HepG2 (cell line): Measurements from ENCODE around the gene DCC. TPM values are rescaled to one million over a fixed set of nuclear protein-coding genes. Genes with fewer than 3 reads are reported as not detected.

Source experiments
- ARNTL ChIP-seq: sonication (generic); formaldehyde crosslinking; IDR thresholded peaks from 2 replicates; pipeline ENCODE4 v1.4.0; 2020; ENCODE audit warnings: mild to moderate bottlenecking, missing genetic modification reagents
- BCL6 ChIP-seq: IDR thresholded peaks from 2 replicates; pipeline ENCODE4 v1.6.1; 2016; ENCODE audit warnings: missing genetic modification reagents, missing compliant biosample characterization
- CREBL2 ChIP-seq: sonication (generic); formaldehyde crosslinking; IDR thresholded peaks from 2 replicates; pipeline ENCODE4 v1.8.1; 2023; ENCODE audit warnings: missing genetic modification reagents, mild to moderate bottlenecking, borderline replicate concordance
- FOXP1 ChIP-seq, 2 experiments: fragments of 450-650 bp in 1 of 2; IDR thresholded peaks; 2 replicates each; pipeline ENCODE4 v1.6.1; 2017 to 2018; ENCODE audit warnings: antibody characterized with exemption in 1 of 2
- HMGXB4 ChIP-seq, 2 experiments: sonication (generic) in 1 of 2; formaldehyde crosslinking in 1 of 2; IDR thresholded peaks; 2 replicates each; pipeline versions ENCODE4 v1.4.0 to v1.6.1; 2018 to 2020; ENCODE audit warnings: missing genetic modification reagents in 2 of 2, borderline replicate concordance in 1 of 2, low read depth in 1 of 2, mild to moderate bottlenecking in 1 of 2, missing biosample characterization in 1 of 2
- MED1 ChIP-seq: sonication (generic); formaldehyde crosslinking; IDR thresholded peaks from 2 replicates; pipeline ENCODE4 v1.4.0; 2020; ENCODE audit warnings: missing genetic modification reagents
- MEIS2 ChIP-seq: sonication (generic); formaldehyde crosslinking; IDR thresholded peaks from 2 replicates; pipeline ENCODE4 v1.9.0; 2021; ENCODE audit warnings: mild to moderate bottlenecking, missing genetic modification reagents
- MIER2 ChIP-seq: IDR thresholded peaks from 2 replicates; pipeline ENCODE4 v1.6.1; 2016; ENCODE audit warnings: missing biosample characterization, missing genetic modification reagents
- MYNN ChIP-seq: sonication (generic); formaldehyde crosslinking; IDR thresholded peaks from 2 replicates; pipeline ENCODE4 v1.4.0; 2020; ENCODE audit warnings: mild to moderate bottlenecking, low read depth, missing genetic modification reagents
- SATB2 ChIP-seq: sonication (generic); formaldehyde crosslinking; IDR thresholded peaks from 2 replicates; pipeline ENCODE4 v1.5.0; 2020; ENCODE audit warnings: missing genetic modification reagents
- SOX13 ChIP-seq, 3 experiments: fragments of 450-650 bp in 1 of 3; sonication (generic) in 1 of 3; formaldehyde crosslinking in 1 of 3; IDR thresholded peaks in 2 of 3; conservative IDR thresholded peaks in 1 of 3; 2 replicates each; pipeline versions ENCODE4 v1.5.0 to v1.6.1; 2016 to 2020; ENCODE audit warnings: antibody characterized with exemption in 1 of 3, mild to moderate bottlenecking in 1 of 3, missing compliant biosample characterization in 1 of 3, missing genetic modification reagents in 1 of 3, moderate library complexity in 1 of 3
- TARDBP ChIP-seq: sonication (generic); formaldehyde crosslinking; IDR thresholded peaks from 2 replicates; pipeline ENCODE4 v1.8.0; 2022; ENCODE audit warnings: mild to moderate bottlenecking, missing genetic modification reagents
- TCF7L2 ChIP-seq: IDR thresholded peaks from 2 replicates; pipeline ENCODE4 v1.6.1; 2011; ENCODE audit warnings: mild to moderate bottlenecking, low read depth, low read length, moderate library complexity
- ZBTB38 ChIP-seq: sonication (generic); formaldehyde crosslinking; IDR thresholded peaks from 2 replicates; pipeline ENCODE4 v1.5.1; 2020; ENCODE audit warnings: mild to moderate bottlenecking, missing genetic modification reagents
- ZNF138 ChIP-seq: sonication (generic); formaldehyde crosslinking; IDR thresholded peaks from 2 replicates; pipeline ENCODE4 v1.5.0; 2020; ENCODE audit warnings: mild to moderate bottlenecking, low read depth, missing genetic modification reagents
- ZNF317 ChIP-seq: sonication (generic); formaldehyde crosslinking; IDR thresholded peaks from 2 replicates; pipeline ENCODE4 v1.5.0; 2020; ENCODE audit warnings: mild to moderate bottlenecking, missing genetic modification reagents
- ZNF431 ChIP-seq: sonication (generic); formaldehyde crosslinking; IDR thresholded peaks from 2 replicates; pipeline ENCODE4 v1.9.0; 2022; ENCODE audit warnings: missing genetic modification reagents, low read depth, mild to moderate bottlenecking, borderline replicate concordance
- ZNF569 ChIP-seq: sonication (generic); formaldehyde crosslinking; IDR thresholded peaks from 2 replicates; pipeline ENCODE4 v1.5.0; 2020; ENCODE audit warnings: mild to moderate bottlenecking, missing genetic modification reagents, moderate library complexity, borderline replicate concordance
- ZNF691 ChIP-seq: sonication (generic); formaldehyde crosslinking; IDR thresholded peaks from 2 replicates; pipeline ENCODE4 v1.4.0; 2020; ENCODE audit warnings: missing genetic modification reagents, low read depth, mild to moderate bottlenecking, borderline replicate concordance
- ZSCAN31 ChIP-seq: sonication (generic); formaldehyde crosslinking; IDR thresholded peaks from 2 replicates; pipeline ENCODE4 v1.5.0; 2020; ENCODE audit warnings: low read depth, mild to moderate bottlenecking, missing genetic modification reagents
- polyA plus RNA-seq, 8 experiments: library from polyadenylated mRNA; depleted of rRNA in 3 of 8; stranded (reverse) in 7 of 8; unstranded in 1 of 8; fragments of >200 nt; fragmentation: Illumina TruSeq in 4 of 8; extraction: Trizol in 4 of 8; gene quantifications; 2 replicates each; pipeline versions ENCODE4 v1.2.1 to v1.2.3, GENCODE V29; 2011 to 2016; ENCODE audit warnings: low read depth in 4 of 8, missing spikeins in 1 of 8, mixed read lengths in 1 of 8; ENCODE audit not compliant: insufficient read depth in 1 of 8
- total RNA-seq, 5 experiments: library from RNA; depleted of rRNA; stranded (reverse); fragments of >200 nt; fragmentation: Illumina TruSeq; extraction: Trizol; gene quantifications; 2 replicates each; pipeline ENCODE4 v1.2.3, GENCODE V29; 2016; ENCODE audit warnings: low read depth in 1 of 5
- TF ChIP-seq, protein P1 (sequence below): sonication (generic); formaldehyde crosslinking; IDR thresholded peaks from 2 replicates; pipeline ENCODE4 v1.4.0; 2020; ENCODE audit warnings: mild to moderate bottlenecking, missing genetic modification reagents, borderline replicate concordance

DCC gene
- total and polyA plus RNA-seq, 2 of the 13 experiments (the other 11 are each of a cell fraction or from before 2014, with no cell fraction given): not detected

- TF ChIP-seq ZNF691 (no peak), TCF7L2 (no peak), ZNF317 (CRISPR knock-in tag) (peak; percentile 45; the same call in 1 of the 2 replicates), MIER2 (CRISPR knock-in tag) (no peak), MYNN (no peak), BCL6 (CRISPR knock-in tag) (peak; percentile 65), MED1 (CRISPR knock-in tag) (0 out of 2 replicates have a peak, but pooled peaks have one; percentile 25), ZNF138 (CRISPR knock-in tag) (no peak), FOXP1 (IDR thresholded peaks at IDR 0.05) (no peak), FOXP1 (CRISPR knock-in tag; IDR thresholded peaks at IDR 0.05) (peak; percentile 48; the same call in 1 of the 2 replicates), TARDBP (CRISPR knock-in tag) (0 out of 2 replicates have a peak, but pooled peaks have one; percentile 26), SOX13 (IDR thresholded peaks at IDR 0.05) (no peak), SOX13 (CRISPR knock-in tag; conservative IDR thresholded peaks at IDR 0.05 in 1 of 2, IDR thresholded peaks at IDR 0.05 in 1 of 2) (peak in 1 of 2 experiments; percentile 62; a peak in 2 of 4 replicates), HMGXB4 (CRISPR knock-in tag; IDR thresholded peaks at IDR 0.05; ENCODE audit: borderline replicate concordance in 1 of 2, low read depth in 1 of 2) (no peak), ZBTB38 (CRISPR knock-in tag) (no peak), SATB2 (CRISPR knock-in tag) (no peak), CREBL2 (CRISPR knock-in tag) (no peak), MEIS2 (CRISPR knock-in tag) (no peak), ZNF431 (no peak), ARNTL (CRISPR knock-in tag) (no peak), ZSCAN31 (CRISPR knock-in tag) (no peak), ZNF569 (CRISPR knock-in tag) (no peak)
- TF ChIP-seq, protein P1, sequence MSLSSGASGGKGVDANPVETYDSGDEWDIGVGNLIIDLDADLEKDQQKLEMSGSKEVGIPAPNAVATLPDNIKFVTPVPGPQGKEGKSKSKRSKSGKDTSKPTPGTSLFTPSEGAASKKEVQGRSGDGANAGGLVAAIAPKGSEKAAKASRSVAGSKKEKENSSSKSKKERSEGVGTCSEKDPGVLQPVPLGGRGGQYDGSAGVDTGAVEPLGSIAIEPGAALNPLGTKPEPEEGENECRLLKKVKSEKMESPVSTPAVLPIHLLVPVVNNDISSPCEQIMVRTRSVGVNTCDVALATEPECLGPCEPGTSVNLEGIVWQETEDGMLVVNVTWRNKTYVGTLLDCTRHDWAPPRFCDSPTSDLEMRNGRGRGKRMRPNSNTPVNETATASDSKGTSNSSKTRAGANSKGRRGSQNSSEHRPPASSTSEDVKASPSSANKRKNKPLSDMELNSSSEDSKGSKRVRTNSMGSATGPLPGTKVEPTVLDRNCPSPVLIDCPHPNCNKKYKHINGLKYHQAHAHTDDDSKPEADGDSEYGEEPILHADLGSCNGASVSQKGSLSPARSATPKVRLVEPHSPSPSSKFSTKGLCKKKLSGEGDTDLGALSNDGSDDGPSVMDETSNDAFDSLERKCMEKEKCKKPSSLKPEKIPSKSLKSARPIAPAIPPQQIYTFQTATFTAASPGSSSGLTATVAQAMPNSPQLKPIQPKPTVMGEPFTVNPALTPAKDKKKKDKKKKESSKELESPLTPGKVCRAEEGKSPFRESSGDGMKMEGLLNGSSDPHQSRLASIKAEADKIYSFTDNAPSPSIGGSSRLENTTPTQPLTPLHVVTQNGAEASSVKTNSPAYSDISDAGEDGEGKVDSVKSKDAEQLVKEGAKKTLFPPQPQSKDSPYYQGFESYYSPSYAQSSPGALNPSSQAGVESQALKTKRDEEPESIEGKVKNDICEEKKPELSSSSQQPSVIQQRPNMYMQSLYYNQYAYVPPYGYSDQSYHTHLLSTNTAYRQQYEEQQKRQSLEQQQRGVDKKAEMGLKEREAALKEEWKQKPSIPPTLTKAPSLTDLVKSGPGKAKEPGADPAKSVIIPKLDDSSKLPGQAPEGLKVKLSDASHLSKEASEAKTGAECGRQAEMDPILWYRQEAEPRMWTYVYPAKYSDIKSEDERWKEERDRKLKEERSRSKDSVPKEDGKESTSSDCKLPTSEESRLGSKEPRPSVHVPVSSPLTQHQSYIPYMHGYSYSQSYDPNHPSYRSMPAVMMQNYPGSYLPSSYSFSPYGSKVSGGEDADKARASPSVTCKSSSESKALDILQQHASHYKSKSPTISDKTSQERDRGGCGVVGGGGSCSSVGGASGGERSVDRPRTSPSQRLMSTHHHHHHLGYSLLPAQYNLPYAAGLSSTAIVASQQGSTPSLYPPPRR (CRISPR knock-in tag): no peak
Measured at GRCh38 chr18:53025247-53025646, 685.2 kb downstream of the DCC start (continued).
